H9 (cell line): ENCODE measurements around the gene RNF214. TPM values are rescaled to one million over a fixed set of nuclear protein-coding genes. Genes with fewer than 3 reads are reported as not detected.

Experiments used
- DNase-seq: peaks from one replicate; pipeline ENCODE4 v3.0.0-alpha.2; 2017
- H2AFZ ChIP-seq: one replicate; pipeline ENCODE4 v1.6.1; 2013; ENCODE audit warnings: mild to moderate bottlenecking, low read length, control low read depth, moderate library complexity
- H2AK5ac ChIP-seq: 2 replicates; pipeline ENCODE4 v1.6.1; 2013; ENCODE audit warnings: low read length, control low read depth, mixed read lengths; ENCODE audit not compliant: insufficient read length
- H2BK120ac ChIP-seq: one replicate; pipeline ENCODE4 v1.6.1; 2013; ENCODE audit warnings: low read depth, mild to moderate bottlenecking, low read length, control low read depth, inconsistent platforms; ENCODE audit not compliant: poor library complexity, severe bottlenecking
- H2BK12ac ChIP-seq: 2 replicates; pipeline ENCODE4 v1.6.1; 2013; ENCODE audit warnings: low read length, control low read depth, mixed read lengths, low read depth; ENCODE audit not compliant: insufficient read length
- H2BK15ac ChIP-seq: 2 replicates; pipeline ENCODE4 v1.6.1; 2013; ENCODE audit warnings: low read depth, low read length, control low read depth
- H2BK20ac ChIP-seq: one replicate; pipeline ENCODE4 v1.6.1; 2013; ENCODE audit warnings: low read depth, mild to moderate bottlenecking, low read length, control low read depth, inconsistent platforms; ENCODE audit not compliant: poor library complexity, severe bottlenecking
- H2BK5ac ChIP-seq: 2 replicates; pipeline ENCODE4 v1.6.1; 2013; ENCODE audit warnings: low read length, control low read depth, mixed read lengths; ENCODE audit not compliant: insufficient read length
- H3K14ac ChIP-seq: 2 replicates; pipeline ENCODE4 v1.6.1; 2013; ENCODE audit warnings: low read length, control low read depth; ENCODE audit not compliant: insufficient read depth
- H3K18ac ChIP-seq: 2 replicates; pipeline ENCODE4 v1.6.1; 2013; ENCODE audit warnings: low read depth, mild to moderate bottlenecking, mixed read lengths, low read length, control low read depth; ENCODE audit not compliant: insufficient read length
- H3K23ac ChIP-seq: 2 replicates; pipeline ENCODE4 v1.6.1; 2013; ENCODE audit warnings: low read length, control low read depth, mixed read lengths, low read depth; ENCODE audit not compliant: insufficient read length
- H3K23me2 ChIP-seq: 2 replicates; pipeline ENCODE4 v1.6.1; 2013; ENCODE audit warnings: low read depth, mild to moderate bottlenecking, mixed read lengths, low read length, control low read depth; ENCODE audit not compliant: insufficient read length, poor library complexity, severe bottlenecking
- H3K27ac ChIP-seq: 2 replicates; pipeline ENCODE4 v1.5.1; 2013; ENCODE audit warnings: low read length, control low read depth, mixed read lengths, low read depth; ENCODE audit not compliant: insufficient read length
- H3K27me3 ChIP-seq: 2 replicates; pipeline ENCODE4 v1.6.1; 2013; ENCODE audit warnings: low read length, control low read depth, inconsistent platforms; ENCODE audit not compliant: insufficient read depth
- H3K4ac ChIP-seq: 2 replicates; pipeline ENCODE4 v1.6.1; 2013; ENCODE audit warnings: low read depth, mild to moderate bottlenecking, control low read depth, inconsistent platforms, low read length, moderate library complexity
- H3K4me1 ChIP-seq: 2 replicates; pipeline ENCODE4 v1.6.1; 2013; ENCODE audit warnings: low read length, control low read depth, inconsistent platforms; ENCODE audit not compliant: insufficient read depth
- H3K4me2 ChIP-seq: 2 replicates; pipeline ENCODE4 v1.6.1; 2013; ENCODE audit warnings: low read length, control low read depth, mixed read lengths; ENCODE audit not compliant: insufficient read length, insufficient read depth
- H3K56ac ChIP-seq: 2 replicates; pipeline ENCODE4 v1.6.1; 2013; ENCODE audit warnings: low read depth, mild to moderate bottlenecking, mixed read lengths, low read length, control low read depth; ENCODE audit not compliant: insufficient read length
- H3K79me1 ChIP-seq: 2 replicates; pipeline ENCODE4 v1.6.1; 2013; ENCODE audit warnings: low read depth, mild to moderate bottlenecking, moderate library complexity, low read length, control low read depth, inconsistent platforms; ENCODE audit not compliant: insufficient read depth, poor library complexity, severe bottlenecking
- H3K79me2 ChIP-seq: 2 replicates; pipeline ENCODE4 v1.6.1; 2013; ENCODE audit warnings: low read length, control low read depth, inconsistent platforms; ENCODE audit not compliant: insufficient read depth
- H3K9ac ChIP-seq: 2 replicates; pipeline ENCODE4 v1.6.1; 2013; ENCODE audit warnings: low read length, control low read depth, mixed read lengths; ENCODE audit not compliant: insufficient read length; ENCODE audit errors: extremely low read depth
- H3K9me3 ChIP-seq: one replicate; pipeline ENCODE4 v1.6.1; 2013; ENCODE audit warnings: low read depth, low read length, inconsistent platforms; ENCODE audit not compliant: control insufficient read depth
- H3T11ph ChIP-seq: one replicate; pipeline ENCODE4 v1.6.1; 2013; ENCODE audit warnings: mild to moderate bottlenecking, low read length, control low read depth, inconsistent platforms
- H4K20me1 ChIP-seq: one replicate; pipeline ENCODE4 v1.6.1; 2013; ENCODE audit not compliant: control insufficient read depth, insufficient read length, insufficient read depth
- H4K5ac ChIP-seq: 2 replicates; pipeline ENCODE4 v1.6.1; 2013; ENCODE audit warnings: low read depth, mild to moderate bottlenecking, mixed read lengths, low read length, control low read depth; ENCODE audit not compliant: insufficient read length
- H4K8ac ChIP-seq: replicated peaks from 2 replicates; pipeline ENCODE4 v1.6.1; 2013; ENCODE audit warnings: low read length, control low read depth, mixed read lengths, low read depth; ENCODE audit not compliant: insufficient read length
- H4K91ac ChIP-seq: 2 replicates; pipeline ENCODE4 v1.6.1; 2013; ENCODE audit warnings: low read depth, mild to moderate bottlenecking, moderate library complexity, mixed read lengths, low read length, control low read depth; ENCODE audit not compliant: insufficient read length
- H3K27ac Mint-ChIP-seq, 3 experiments: 2 replicates in 2 of 3; 3 replicates in 1 of 3; pipeline ENCODE4 v1.8.0; 2020 to 2021; ENCODE audit warnings: mixed read lengths in 3 of 3, mild to moderate bottlenecking in 1 of 3, moderate library complexity in 1 of 3
- H3K27me3 Mint-ChIP-seq: 2 replicates; pipeline ENCODE4 v1.8.0; 2021; ENCODE audit warnings: low read depth, mild to moderate bottlenecking, moderate library complexity, mixed read lengths
- H3K36me3 Mint-ChIP-seq, 3 experiments: 2 replicates in 2 of 3; 3 replicates in 1 of 3; pipeline ENCODE4 v1.8.0; 2020 to 2021; ENCODE audit warnings: low read depth in 3 of 3, mixed read lengths in 3 of 3; ENCODE audit not compliant: insufficient read depth in 1 of 3
- H3K4me1 Mint-ChIP-seq, 2 experiments: 2 replicates each; pipeline ENCODE4 v1.8.0; 2020; ENCODE audit warnings: mixed read lengths in 2 of 2
- H3K4me3 Mint-ChIP-seq, 2 experiments: 2 replicates in 1 of 2; 3 replicates in 1 of 2; pipeline ENCODE4 v1.8.0; 2020 to 2021; ENCODE audit warnings: mild to moderate bottlenecking in 2 of 2, mixed read lengths in 2 of 2, moderate library complexity in 1 of 2
- H3K9me3 Mint-ChIP-seq, 2 experiments: 2 replicates in 1 of 2; 3 replicates in 1 of 2; pipeline ENCODE4 v1.8.0; 2020; ENCODE audit warnings: mild to moderate bottlenecking in 2 of 2, mixed read lengths in 2 of 2, moderate library complexity in 1 of 2
- WGBS: extraction: QIAGEN DNeasy Blood & Tissue Kit; methylation state at CpG from one replicate; pipeline ENCODE4 v1.1.7; 2013; ENCODE audit warnings: missing lambda C conversion rate, low lambda C conversion rate, mixed read lengths; ENCODE audit not compliant: insufficient read length; ENCODE audit errors: extremely low coverage; 5-methylcytosine and 5-hydroxymethylcytosine counted together
- total RNA-seq: library from RNA; stranded (reverse); gene quantifications from 2 replicates; pipeline ENCODE4 v1.2.1, GENCODE V29; 2021
- TF ChIP-seq, protein P1 (sequence below): fragments of 200-600 bp; sonication (generic); conservative IDR thresholded peaks from 3 replicates; pipeline ENCODE4 v1.8.0; 2021; ENCODE audit warnings: antibody characterized with exemption, mild to moderate bottlenecking

The RNF214 gene
- total RNA-seq, 1 experiment from 2014 or later = 26.0 TPM

DNA sequence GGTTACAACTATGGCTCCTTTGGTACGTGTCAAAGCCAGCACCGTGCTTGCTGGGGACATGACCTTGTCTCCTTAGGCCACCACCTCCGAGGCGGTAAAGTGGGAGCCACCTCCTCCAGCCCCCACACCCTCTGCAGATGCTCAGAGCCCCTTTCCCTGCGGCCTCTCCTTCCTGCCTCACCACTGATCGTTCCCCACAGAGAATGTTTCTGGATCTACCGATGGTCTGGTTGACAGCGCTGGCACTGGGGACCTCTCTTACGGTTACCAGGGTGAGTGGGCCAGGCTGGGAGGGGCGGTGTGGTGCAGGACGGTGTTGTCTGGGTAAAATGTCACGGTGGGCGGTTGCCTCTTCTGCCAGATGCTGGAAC, 45.1 kb upstream of the RNF214 start:
- H3K23ac ChIP-seq = no peak overlapping the region
- no peaks in the 10 kb centered on the region for H3K27me3 ChIP-seq
- no peaks in the 10 kb centered on the region for H3K4me1 ChIP-seq
- no peak overlapping the region for H3K56ac ChIP-seq
- no peak overlapping the region for H3K4me2 ChIP-seq
- no peaks in the 10 kb centered on the region for H3K79me2 ChIP-seq
- H2BK15ac ChIP-seq = no peak overlapping the region
- no peak overlapping the region for H3K4me3 Mint-ChIP-seq
- H3K23me2 ChIP-seq = no peaks in the 10 kb centered on the region
- H3K79me1 ChIP-seq = no peaks in the 10 kb centered on the region
- H4K20me1 ChIP-seq = no peaks in the 10 kb centered on the region
- no peak overlapping the region for H2BK12ac ChIP-seq
- no peak overlapping the region for H2BK20ac ChIP-seq
- H4K91ac ChIP-seq = no peak overlapping the region
- H4K5ac ChIP-seq = no peak overlapping the region
- H4K8ac ChIP-seq = no peak overlapping the region
- peaks cover 3 to 46% (median 32%) of the 10 kb centered on the region in 3 experiments; a peak in 6 of 7 replicates for H3K36me3 Mint-ChIP-seq
- H3K27ac Mint-ChIP-seq = no peak overlapping the region; a peak in 2 of 7 replicates
- no CpG with 5 or more reads among the region's 13 CpGs for WGBS
- H3K9me3 ChIP-seq = no peaks in the 10 kb centered on the region
- no peak overlapping the region for H3K27ac ChIP-seq
- H3K9ac ChIP-seq = no peak overlapping the region
- no peak overlapping the region for H3K14ac ChIP-seq
- H2BK120ac ChIP-seq = no peak overlapping the region
- H3K4me1 Mint-ChIP-seq = no peaks in the 10 kb centered on the region; a peak in 1 of 4 replicates
- H3K18ac ChIP-seq = no peak overlapping the region
- TF ChIP-seq, protein P1, sequence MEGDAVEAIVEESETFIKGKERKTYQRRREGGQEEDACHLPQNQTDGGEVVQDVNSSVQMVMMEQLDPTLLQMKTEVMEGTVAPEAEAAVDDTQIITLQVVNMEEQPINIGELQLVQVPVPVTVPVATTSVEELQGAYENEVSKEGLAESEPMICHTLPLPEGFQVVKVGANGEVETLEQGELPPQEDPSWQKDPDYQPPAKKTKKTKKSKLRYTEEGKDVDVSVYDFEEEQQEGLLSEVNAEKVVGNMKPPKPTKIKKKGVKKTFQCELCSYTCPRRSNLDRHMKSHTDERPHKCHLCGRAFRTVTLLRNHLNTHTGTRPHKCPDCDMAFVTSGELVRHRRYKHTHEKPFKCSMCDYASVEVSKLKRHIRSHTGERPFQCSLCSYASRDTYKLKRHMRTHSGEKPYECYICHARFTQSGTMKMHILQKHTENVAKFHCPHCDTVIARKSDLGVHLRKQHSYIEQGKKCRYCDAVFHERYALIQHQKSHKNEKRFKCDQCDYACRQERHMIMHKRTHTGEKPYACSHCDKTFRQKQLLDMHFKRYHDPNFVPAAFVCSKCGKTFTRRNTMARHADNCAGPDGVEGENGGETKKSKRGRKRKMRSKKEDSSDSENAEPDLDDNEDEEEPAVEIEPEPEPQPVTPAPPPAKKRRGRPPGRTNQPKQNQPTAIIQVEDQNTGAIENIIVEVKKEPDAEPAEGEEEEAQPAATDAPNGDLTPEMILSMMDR = no peak
- no peak for DNase-seq
- H3K9me3 Mint-ChIP-seq = no peaks in the 10 kb centered on the region
- no peak overlapping the region for H2AFZ ChIP-seq
- no peaks in the 10 kb centered on the region for H3K27me3 Mint-ChIP-seq
- H2AK5ac ChIP-seq = no peak overlapping the region
- no peak overlapping the region for H3K4ac ChIP-seq
- H3T11ph ChIP-seq = no peak overlapping the region
- no peak overlapping the region for H2BK5ac ChIP-seq
